Brain microvascular endothelial cell (primary cell): ENCODE measurements around the gene CHRNA9.
"Not testable (repeated sequence)": the region's sequence is repeated elsewhere in the genome, so short reads cannot be mapped to it uniquely, and the experiment has no call there.

ENCODE experiments used
- DNase-seq: peaks from one replicate; pipeline ENCODE4 v3.0.0-alpha.2; 2020
- H3K27ac ChIP-seq: fragments of 250-450 bp; sonication (Bioruptor Pico); 2 replicates; pipeline ENCODE4 v1.5.1; 2020; ENCODE audit warnings: mild to moderate bottlenecking, moderate library complexity
- H3K27me3 ChIP-seq: fragments of 250-450 bp; sonication (Bioruptor Pico); replicated peaks from 2 replicates; pipeline ENCODE4 v1.5.1; 2020; ENCODE audit warnings: mild to moderate bottlenecking
- H3K36me3 ChIP-seq: fragments of 250-450 bp; sonication (Bioruptor Pico); replicated peaks from 2 replicates; pipeline ENCODE4 v1.5.1; 2020; ENCODE audit warnings: mild to moderate bottlenecking
- H3K4me3 ChIP-seq: 2 replicates; pipeline ENCODE4 v1.5.1; 2011; ENCODE audit warnings: low read depth, mild to moderate bottlenecking, control low read depth, low read length, moderate library complexity
- CTCF ChIP-seq: IDR thresholded peaks from 2 replicates; pipeline ENCODE4 v1.5.1; 2011; ENCODE audit warnings: low read depth, mild to moderate bottlenecking, moderate library complexity, low read length, control low read depth, inconsistent platforms; ENCODE audit errors: missing control alignments
- in situ Hi-C: cut with HindIII; loops from 2 replicates; pipeline ENCODE4 v1.10.0; 2017; ENCODE audit warnings: low sequenced_read_pairs, low pct_ligation_motif_present

Gene CHRNA9

GRCh38 chr4:40389986-40390385, 54.9 kb downstream of the CHRNA9 start:
- H3K4me3 ChIP-seq = no peak overlapping the region
- no peaks in the 10 kb centered on the region for H3K27me3 ChIP-seq
- no peak overlapping the region for H3K27ac ChIP-seq
- DNase-seq = no peak
- in situ Hi-C loops = no loop called here
- H3K36me3 ChIP-seq = no peaks in the 10 kb centered on the region
- TF ChIP-seq CTCF = no peak

DNA sequence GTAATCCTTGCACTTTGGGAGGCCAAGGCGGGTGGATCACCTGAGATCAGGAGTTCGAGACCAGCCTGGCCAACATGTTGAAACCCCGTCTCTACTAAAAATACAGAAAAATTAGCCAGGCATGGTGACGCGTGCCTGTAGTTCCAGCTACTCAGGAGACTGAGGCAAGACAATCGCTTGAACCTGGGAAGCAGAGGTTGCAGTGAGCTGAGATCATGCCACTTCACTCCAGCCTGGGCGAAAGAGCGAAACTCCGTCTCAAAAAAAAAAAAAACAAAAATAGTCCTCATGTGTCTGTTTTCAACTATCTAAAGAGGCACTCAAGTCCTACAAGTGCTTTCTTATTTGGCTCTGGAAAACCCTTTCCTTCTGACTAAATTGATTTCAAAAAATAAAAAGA, 57.1 kb downstream of the CHRNA9 start:
- in situ Hi-C loops, H3K27ac ChIP-seq, H3K27me3 ChIP-seq, DNase-seq, H3K4me3 ChIP-seq, H3K36me3 ChIP-seq: not testable (repeated sequence)

DNA sequence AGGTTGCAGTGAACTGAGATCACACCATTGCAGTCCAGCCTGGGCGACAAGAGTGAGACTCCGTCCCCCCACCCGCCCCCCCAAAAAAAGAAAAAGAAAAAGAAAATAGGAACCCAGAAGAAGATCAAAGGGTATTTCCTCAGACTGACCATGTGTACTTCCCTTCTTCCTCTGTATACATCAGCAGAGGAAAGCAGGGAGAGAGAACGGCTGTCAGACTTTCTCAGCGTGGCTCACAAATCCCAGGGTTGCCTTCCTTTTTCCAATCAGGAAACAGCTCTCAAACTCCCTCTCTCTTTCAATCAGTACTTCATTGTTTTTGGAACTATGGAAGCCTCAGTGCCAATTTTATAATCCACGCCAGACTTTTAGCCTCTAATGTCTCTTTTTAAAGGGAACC, 59.1 kb downstream of the CHRNA9 start:
- no peak for TF ChIP-seq CTCF
- Histone ChIP-seq H3K27me3 (no peaks in the 10 kb centered on the region), H3K4me3 (no peak overlapping the region), H3K27ac (no peak overlapping the region), H3K36me3 (no peaks in the 10 kb centered on the region)
- DNase-seq = no peak
- in situ Hi-C loops = no loop called here

GRCh38 chr4:40395166-40395900, 60.2 kb downstream of the CHRNA9 start:
- in situ Hi-C loops = no loop called here
- Histone ChIP-seq H3K27me3 (no peaks in the 10 kb centered on the region), H3K36me3 (no peaks in the 10 kb centered on the region), H3K27ac (no peak overlapping the region), H3K4me3 (no peak overlapping the region)
- no peak for TF ChIP-seq CTCF
- no peak for DNase-seq

DNA sequence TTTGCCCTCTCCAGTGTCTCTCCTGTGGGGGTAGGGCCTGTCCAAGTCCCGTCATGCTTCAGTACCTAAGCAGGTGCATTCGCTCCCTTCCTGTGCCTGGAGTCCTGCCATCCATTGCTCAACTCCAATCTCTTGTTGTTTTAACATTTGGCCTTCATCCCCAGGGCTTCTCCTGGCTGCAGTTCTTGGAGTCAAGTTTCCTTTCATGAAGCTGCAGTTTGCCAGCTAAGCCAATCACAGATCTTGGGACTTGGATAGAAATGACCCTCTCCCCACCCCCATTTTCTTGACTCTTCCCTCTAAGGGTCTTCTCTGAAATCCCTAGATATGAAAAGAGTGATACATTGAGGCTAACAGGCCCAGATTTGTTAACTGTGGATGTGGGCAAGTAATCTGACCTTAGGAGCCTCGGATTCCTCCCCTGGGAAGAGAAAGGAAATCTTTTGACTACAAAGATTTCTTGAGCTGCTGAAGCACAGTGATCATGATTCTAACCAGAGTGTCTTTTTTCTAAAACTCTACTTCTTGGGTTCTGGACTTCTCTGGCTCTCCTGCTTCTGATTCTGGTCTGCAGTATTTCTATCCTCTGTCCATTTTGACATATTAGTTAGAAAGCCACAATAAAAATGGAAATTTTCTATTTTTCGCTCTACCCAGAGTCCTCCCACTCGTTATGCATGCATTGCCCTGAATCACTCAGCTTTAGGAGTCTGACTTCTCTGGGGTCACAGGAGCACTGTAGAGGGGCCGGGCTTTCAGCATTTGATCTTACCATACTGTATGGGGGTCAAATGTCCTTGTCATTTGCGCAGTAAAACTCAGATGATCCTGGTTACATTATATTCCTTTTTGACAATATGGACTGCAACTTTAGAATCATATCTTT, 61.0 kb downstream of the CHRNA9 start:
- no peaks in the 10 kb centered on the region for H3K36me3 ChIP-seq
- H3K27me3 ChIP-seq = no peaks in the 10 kb centered on the region
- H3K27ac ChIP-seq = no peak overlapping the region
- in situ Hi-C loops = no loop called here
- no peak for TF ChIP-seq CTCF
- no peak for DNase-seq
- no peak overlapping the region for H3K4me3 ChIP-seq

- Histone ChIP-seq H3K4me3 (no peak overlapping the region), H3K27ac (no peak overlapping the region), H3K27me3 (no peaks in the 10 kb centered on the region), H3K36me3 (no peaks in the 10 kb centered on the region)
- in situ Hi-C loops = no loop called here
- TF ChIP-seq CTCF = no peak
- no peak for DNase-seq
Observed at GRCh38 chr4:40399578-40399977, 64.4 kb downstream of the CHRNA9 start.
